Measurements from ENCODE around the gene CSMD2. TPM values are rescaled to one million over a fixed set of nuclear protein-coding genes. Genes with fewer than 3 reads are reported as not detected.

The CSMD2 gene
- total and polyA plus RNA-seq, 2 of the 4 experiments (the other 2 are of a cell fraction) = under 0.01 to 0.36 TPM

DNA sequence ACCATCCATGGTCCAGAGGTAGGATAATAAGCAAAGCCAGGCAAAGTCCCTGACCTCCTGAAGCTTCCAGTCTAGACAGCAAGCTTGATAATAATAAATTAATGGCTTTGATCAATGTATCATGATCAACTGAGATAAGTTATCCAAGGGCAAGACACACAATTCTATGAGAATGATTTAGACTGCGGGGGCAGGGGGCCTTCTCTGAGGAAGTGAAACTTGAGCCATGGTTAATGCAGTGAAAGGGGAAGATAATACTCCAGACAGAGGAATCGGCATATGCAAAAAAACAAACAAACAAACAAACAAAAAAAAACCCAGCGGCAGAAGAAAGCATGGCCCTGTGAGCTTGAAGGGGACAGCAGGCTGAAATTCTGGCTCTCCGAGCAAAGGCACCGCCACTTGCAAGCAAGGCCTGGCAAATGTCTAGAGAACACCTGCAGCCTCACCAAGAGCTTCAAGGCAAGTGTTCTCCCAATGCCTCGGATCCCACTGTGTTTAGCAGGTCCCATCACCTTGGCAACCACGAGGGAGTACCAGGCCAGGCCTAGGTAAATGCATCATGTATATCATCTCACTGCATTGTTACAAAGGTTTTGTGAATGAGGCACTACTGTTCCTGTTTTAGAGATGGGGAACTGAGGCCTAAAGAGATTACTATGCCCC lies 24.9 kb downstream of the CSMD2 start:
- POLR2A ChIA-PET (ENCODE audit: unreplicated experiment) = no interaction called here
- no peaks in the 10 kb centered on the region for H3K79me1 ChIP-seq (ENCODE audit: low read depth in 1 of 2, low read length in 2 of 2)
- no peak overlapping the region for H2BK20ac ChIP-seq (ENCODE audit: low read depth, low read length)
- H2AFZ ChIP-seq (replicated peaks; ENCODE audit: low read length, poor library complexity) = no peak overlapping the region
- no peak overlapping the region for H3K27ac ChIP-seq (ENCODE audit: insufficient read depth, low read length)
- H3K23ac ChIP-seq (ENCODE audit: low read depth, low read length) = no peak overlapping the region
- no peaks in the 10 kb centered on the region for H3K36me3 ChIP-seq (ENCODE audit: control insufficient read depth, insufficient read depth, low read length)
- no TSS peak for BruUV-seq (replicated peaks)
- in situ Hi-C loops (cut with MboI; ENCODE audit: low sequenced_read_pairs) = no loop called here
- no peak overlapping the region for H3K4me2 ChIP-seq (ENCODE audit: low read depth, low read length)
- no peaks in the 10 kb centered on the region for H3K9me1 ChIP-seq (ENCODE audit: insufficient read depth, low read length)
- no peak overlapping the region for H2AK5ac ChIP-seq (ENCODE audit: low read depth, low read length)
- H3K9ac ChIP-seq (ENCODE audit: low read depth, low read length) = no peak overlapping the region
- H4K5ac ChIP-seq (ENCODE audit: low read depth, low read length) = no peak overlapping the region
- no peaks in the 10 kb centered on the region for H4K20me1 ChIP-seq (ENCODE audit: insufficient read depth, low read length)
- no peaks in the 10 kb centered on the region for H3K27me3 ChIP-seq (ENCODE audit: control insufficient read depth, insufficient read depth, low read length)
- DNase-seq (no peak), ATAC-seq (ENCODE audit: low read depth) (no peak)
- no peak overlapping the region for H2BK120ac ChIP-seq (ENCODE audit: low read depth, low read length)
- H3K4ac ChIP-seq (ENCODE audit: low read depth, low read length) = no peak overlapping the region
- whole genome bisulfite sequencing, 2 experiments (ENCODE audit: extremely low coverage in 2 of 2, insufficient read length in 1 of 2) = 85% methylated on average over 2 of the region's 7 CpGs; no CpG with 5 or more reads in 1 of the 2 experiments
- H3K4me1 ChIP-seq (ENCODE audit: control insufficient read depth, insufficient read depth, low read length) = no peaks in the 10 kb centered on the region
- no peak overlapping the region for H3K14ac ChIP-seq (replicated peaks; ENCODE audit: low read depth, low read length)
- H3K4me3 ChIP-seq (ENCODE audit: insufficient read depth, low read depth, low read length) = no peak overlapping the region
- dilution Hi-C loops (cut with HindIII; ENCODE audit: low sequenced_read_pairs, unreplicated experiment) = no loop called here
- no peak overlapping the region for H2BK15ac ChIP-seq (ENCODE audit: low read depth, low read length)
- no peak overlapping the region for H3K56ac ChIP-seq (ENCODE audit: extremely low read depth, insufficient read depth, low read length)
- no peak overlapping the region for H3K18ac ChIP-seq (ENCODE audit: low read depth, low read length)
- peaks cover 14% of the 10 kb centered on the region for H3K9me3 ChIP-seq (ENCODE audit: control insufficient read depth, insufficient read depth, low read length)
- intact Hi-C loops (cut with micrococcal nuclease) = no loop called here
- TF ChIP-seq POLR2A (IDR thresholded peaks at IDR 0.05; ENCODE audit: low read depth, low read length) = no peak
- TF ChIP-seq MAFK (IDR thresholded peaks at IDR 0.05; ENCODE audit: low read depth, low read length) = no peak
- no peak for TF ChIP-seq CEBPB (IDR thresholded peaks at IDR 0.05; ENCODE audit: low read depth, low read length)
- TF ChIP-seq RCOR1 (IDR thresholded peaks at IDR 0.05; ENCODE audit: insufficient replicate concordance, low read length) = no peak
- TF ChIP-seq SMC3 (IDR thresholded peaks at IDR 0.05; ENCODE audit: low read depth, low read length) = no peak
- TF ChIP-seq FOS (IDR thresholded peaks at IDR 0.05; ENCODE audit: low read depth, low read length) = no peak
- TF ChIP-seq BHLHE40 (IDR thresholded peaks at IDR 0.05; ENCODE audit: low read depth, low read length) = no peak
- TF ChIP-seq, protein P1, sequence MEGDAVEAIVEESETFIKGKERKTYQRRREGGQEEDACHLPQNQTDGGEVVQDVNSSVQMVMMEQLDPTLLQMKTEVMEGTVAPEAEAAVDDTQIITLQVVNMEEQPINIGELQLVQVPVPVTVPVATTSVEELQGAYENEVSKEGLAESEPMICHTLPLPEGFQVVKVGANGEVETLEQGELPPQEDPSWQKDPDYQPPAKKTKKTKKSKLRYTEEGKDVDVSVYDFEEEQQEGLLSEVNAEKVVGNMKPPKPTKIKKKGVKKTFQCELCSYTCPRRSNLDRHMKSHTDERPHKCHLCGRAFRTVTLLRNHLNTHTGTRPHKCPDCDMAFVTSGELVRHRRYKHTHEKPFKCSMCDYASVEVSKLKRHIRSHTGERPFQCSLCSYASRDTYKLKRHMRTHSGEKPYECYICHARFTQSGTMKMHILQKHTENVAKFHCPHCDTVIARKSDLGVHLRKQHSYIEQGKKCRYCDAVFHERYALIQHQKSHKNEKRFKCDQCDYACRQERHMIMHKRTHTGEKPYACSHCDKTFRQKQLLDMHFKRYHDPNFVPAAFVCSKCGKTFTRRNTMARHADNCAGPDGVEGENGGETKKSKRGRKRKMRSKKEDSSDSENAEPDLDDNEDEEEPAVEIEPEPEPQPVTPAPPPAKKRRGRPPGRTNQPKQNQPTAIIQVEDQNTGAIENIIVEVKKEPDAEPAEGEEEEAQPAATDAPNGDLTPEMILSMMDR (conservative IDR thresholded peaks at IDR 0.05; ENCODE audit: low read depth, low read length) = no peak
- TF ChIP-seq RFX5 (IDR thresholded peaks at IDR 0.05; ENCODE audit: low read depth, low read length) = no peak
- TF ChIP-seq RAD21 (IDR thresholded peaks at IDR 0.05; ENCODE audit: low read length) = no peak
- CTCF ChIA-PET = no interaction called here
- H4K91ac ChIP-seq (ENCODE audit: insufficient read depth, low read depth, low read length) = no peak overlapping the region
- no peak overlapping the region for H2BK5ac ChIP-seq (ENCODE audit: low read depth, low read length, poor library complexity, severe bottlenecking)
- no peak overlapping the region for H4K8ac ChIP-seq (ENCODE audit: low read depth in 2 of 2, low read length in 2 of 2)
- no peak overlapping the region for H2AK9ac ChIP-seq (replicated peaks; ENCODE audit: low read depth, low read length, poor library complexity)
